ENCODE measurements around the gene CCDC83.

- no peak for TF ChIP-seq POLR2A (IDR thresholded peaks at IDR 0.05)
- TF ChIP-seq, protein P1, sequence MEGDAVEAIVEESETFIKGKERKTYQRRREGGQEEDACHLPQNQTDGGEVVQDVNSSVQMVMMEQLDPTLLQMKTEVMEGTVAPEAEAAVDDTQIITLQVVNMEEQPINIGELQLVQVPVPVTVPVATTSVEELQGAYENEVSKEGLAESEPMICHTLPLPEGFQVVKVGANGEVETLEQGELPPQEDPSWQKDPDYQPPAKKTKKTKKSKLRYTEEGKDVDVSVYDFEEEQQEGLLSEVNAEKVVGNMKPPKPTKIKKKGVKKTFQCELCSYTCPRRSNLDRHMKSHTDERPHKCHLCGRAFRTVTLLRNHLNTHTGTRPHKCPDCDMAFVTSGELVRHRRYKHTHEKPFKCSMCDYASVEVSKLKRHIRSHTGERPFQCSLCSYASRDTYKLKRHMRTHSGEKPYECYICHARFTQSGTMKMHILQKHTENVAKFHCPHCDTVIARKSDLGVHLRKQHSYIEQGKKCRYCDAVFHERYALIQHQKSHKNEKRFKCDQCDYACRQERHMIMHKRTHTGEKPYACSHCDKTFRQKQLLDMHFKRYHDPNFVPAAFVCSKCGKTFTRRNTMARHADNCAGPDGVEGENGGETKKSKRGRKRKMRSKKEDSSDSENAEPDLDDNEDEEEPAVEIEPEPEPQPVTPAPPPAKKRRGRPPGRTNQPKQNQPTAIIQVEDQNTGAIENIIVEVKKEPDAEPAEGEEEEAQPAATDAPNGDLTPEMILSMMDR (IDR thresholded peaks at IDR 0.05 in 4 of 5, conservative IDR thresholded peaks at IDR 0.05 in 1 of 5) = no peak
Observed at GRCh38 chr11:85874265-85874664, 19.1 kb downstream of the CCDC83 start.

Data from gastrocnemius medialis (tissue), 4 donors.